ENCODE results near the gene PDXK. TPM values are rescaled to one million over a fixed set of nuclear protein-coding genes. Genes with fewer than 3 reads are reported as not detected.

Gene PDXK
- total RNA-seq, 1 donor from 2014 or later, result 63.8 TPM

DNA sequence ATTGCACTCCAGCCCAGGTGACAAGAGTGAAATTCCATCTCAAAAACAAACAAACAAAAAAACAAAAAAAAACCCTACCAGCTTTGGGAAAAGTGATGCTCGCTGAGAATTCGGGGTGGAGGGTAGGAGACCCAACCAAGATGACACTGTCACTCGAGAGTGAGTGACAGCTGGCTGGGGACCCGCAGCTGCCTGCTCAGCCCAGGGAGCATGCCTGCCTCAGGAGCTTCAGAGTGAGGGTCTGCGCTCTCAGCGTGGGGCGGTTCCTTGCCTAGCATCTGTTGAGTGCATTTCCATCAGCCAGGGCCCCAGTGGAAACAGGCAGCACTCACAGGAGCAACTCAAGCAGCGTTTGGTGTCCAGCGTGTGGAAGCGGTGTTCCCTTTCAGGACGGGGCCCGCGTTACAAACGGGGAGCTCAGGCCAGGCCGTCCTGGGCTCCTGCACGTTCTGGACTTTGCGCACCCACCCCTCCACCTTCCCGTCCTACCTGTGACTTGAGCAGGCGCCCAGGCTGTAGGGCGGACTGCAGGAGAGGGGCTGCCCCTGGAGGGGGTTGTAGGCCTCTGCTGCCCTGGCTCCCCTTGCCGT lies 51.2 kb downstream of the PDXK start:
- Mint-ChIP-seq H3K36me3 (ENCODE audit: unreplicated experiment) (peaks cover 5% of the 10 kb centered on the region), H3K9me3 (ENCODE audit: unreplicated experiment) (peaks cover 6% of the 10 kb centered on the region), H3K27ac (ENCODE audit: unreplicated experiment) (peak overlapping the region; percentile 48), H3K4me1 (ENCODE audit: low read depth, unreplicated experiment) (peaks cover 36% of the 10 kb centered on the region), H3K27me3 (ENCODE audit: unreplicated experiment) (peaks cover 10% of the 10 kb centered on the region), H3K4me3 (ENCODE audit: unreplicated experiment) (no peak overlapping the region)
- peak; percentile 46 for DNase-seq
- TF ChIP-seq, protein P1, sequence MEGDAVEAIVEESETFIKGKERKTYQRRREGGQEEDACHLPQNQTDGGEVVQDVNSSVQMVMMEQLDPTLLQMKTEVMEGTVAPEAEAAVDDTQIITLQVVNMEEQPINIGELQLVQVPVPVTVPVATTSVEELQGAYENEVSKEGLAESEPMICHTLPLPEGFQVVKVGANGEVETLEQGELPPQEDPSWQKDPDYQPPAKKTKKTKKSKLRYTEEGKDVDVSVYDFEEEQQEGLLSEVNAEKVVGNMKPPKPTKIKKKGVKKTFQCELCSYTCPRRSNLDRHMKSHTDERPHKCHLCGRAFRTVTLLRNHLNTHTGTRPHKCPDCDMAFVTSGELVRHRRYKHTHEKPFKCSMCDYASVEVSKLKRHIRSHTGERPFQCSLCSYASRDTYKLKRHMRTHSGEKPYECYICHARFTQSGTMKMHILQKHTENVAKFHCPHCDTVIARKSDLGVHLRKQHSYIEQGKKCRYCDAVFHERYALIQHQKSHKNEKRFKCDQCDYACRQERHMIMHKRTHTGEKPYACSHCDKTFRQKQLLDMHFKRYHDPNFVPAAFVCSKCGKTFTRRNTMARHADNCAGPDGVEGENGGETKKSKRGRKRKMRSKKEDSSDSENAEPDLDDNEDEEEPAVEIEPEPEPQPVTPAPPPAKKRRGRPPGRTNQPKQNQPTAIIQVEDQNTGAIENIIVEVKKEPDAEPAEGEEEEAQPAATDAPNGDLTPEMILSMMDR (IDR thresholded peaks at IDR 0.05; ENCODE audit: partially characterized antibody, unreplicated experiment), result no peak

DNA sequence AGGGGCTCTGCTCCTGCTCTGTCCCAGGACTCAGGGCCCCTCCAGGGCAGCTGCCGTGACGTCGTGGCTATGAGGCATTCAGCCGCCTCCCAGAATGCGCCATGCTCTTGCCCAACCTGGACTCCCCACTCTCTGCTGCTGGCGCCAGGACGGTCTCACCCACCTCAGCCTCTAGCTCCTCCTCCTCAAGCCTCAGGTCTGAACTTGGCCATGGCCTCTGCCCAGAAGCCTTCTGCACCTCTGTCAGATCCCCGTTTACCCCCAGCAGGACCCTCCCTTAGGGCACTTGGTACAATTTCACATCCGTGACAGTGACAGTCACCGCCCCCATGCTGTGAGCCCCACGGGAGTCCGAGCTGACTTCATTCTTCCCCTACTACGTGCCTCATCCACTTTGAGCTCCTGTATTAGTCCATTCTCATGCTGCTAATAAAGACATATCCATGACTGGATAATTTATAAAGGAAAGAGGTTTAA lies 52.3 kb downstream of the PDXK start:
- H3K4me1 Mint-ChIP-seq (ENCODE audit: low read depth, unreplicated experiment), result peaks cover 39% of the 10 kb centered on the region

DNA sequence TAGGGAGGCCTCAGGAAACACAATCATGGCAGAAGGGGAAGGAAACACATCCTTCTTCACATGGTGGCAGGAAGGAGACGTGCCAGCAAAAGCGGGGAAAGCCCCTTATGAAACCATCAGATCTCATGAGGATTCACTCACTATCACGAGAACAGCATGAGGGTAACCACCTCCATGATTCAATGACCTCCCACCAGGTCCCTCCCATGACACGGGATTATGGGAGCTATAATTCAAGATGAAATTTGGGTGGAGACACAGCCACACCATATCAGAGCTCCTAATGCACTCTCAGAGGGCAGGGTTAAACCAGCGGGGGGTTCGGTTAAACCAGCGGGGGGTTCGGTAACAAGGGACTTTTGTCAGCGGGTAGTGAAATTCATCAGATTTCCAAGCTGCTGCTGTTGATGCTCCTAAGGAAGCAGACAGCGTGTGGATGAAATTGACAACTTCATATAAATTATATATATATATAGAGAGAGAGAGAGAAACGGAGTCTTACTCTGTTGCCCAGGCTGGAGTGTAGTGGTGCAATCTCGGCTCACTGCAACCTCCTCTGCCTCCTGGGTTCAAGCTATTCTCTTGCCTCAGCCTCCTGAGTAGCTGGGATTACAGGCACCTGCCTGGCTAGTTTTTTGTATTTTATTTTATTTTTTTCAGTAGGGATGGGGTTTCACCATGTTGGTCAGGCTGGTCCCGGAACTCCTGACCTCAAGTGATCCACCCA lies 52.9 kb downstream of the PDXK start:
- Mint-ChIP-seq H3K4me1 (ENCODE audit: low read depth, unreplicated experiment) (peaks cover 35% of the 10 kb centered on the region), H3K36me3 (ENCODE audit: unreplicated experiment) (peaks cover 5% of the 10 kb centered on the region), H3K4me3 (ENCODE audit: unreplicated experiment) (peak overlapping the region; percentile 57), H3K27me3 (ENCODE audit: unreplicated experiment) (peaks cover 11% of the 10 kb centered on the region), H3K9me3 (ENCODE audit: unreplicated experiment) (peaks cover 6% of the 10 kb centered on the region), H3K27ac (ENCODE audit: unreplicated experiment) (peak overlapping the region; percentile 72)
- TF ChIP-seq, protein P1 (IDR thresholded peaks at IDR 0.05; ENCODE audit: partially characterized antibody, unreplicated experiment), result no peak
- no peak for DNase-seq

More for the DNA sequence above, 52.3 kb downstream of the PDXK start:
- Mint-ChIP-seq H3K36me3 (ENCODE audit: unreplicated experiment) (peaks cover 5% of the 10 kb centered on the region), H3K9me3 (ENCODE audit: unreplicated experiment) (peaks cover 6% of the 10 kb centered on the region), H3K4me3 (ENCODE audit: unreplicated experiment) (peak overlapping the region; percentile 57), H3K27me3 (ENCODE audit: unreplicated experiment) (peaks cover 13% of the 10 kb centered on the region), H3K27ac (ENCODE audit: unreplicated experiment) (peak overlapping the region; percentile 72)
- no peak for DNase-seq
- TF ChIP-seq, protein P1 (IDR thresholded peaks at IDR 0.05; ENCODE audit: partially characterized antibody, unreplicated experiment), result no peak

DNA sequence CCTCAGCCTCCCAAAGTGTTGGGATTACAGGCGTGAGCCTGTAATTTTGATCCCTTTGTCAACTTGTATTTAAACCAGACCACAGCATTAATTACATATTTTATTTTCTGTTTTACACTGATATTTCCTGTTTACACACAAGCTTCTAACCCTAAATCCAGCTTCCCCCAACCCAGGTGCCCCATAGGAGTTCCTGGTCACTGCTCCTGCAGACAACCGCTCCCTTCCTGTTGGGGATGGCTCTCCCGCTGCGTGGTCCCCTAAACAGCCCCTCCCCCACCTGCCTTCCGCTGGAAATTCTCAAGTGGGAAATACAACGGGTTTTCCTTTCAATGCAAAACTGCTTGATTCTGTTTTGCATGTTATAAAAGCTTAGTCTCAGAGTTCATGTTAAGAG lies 53.5 kb downstream of the PDXK start:
- TF ChIP-seq, protein P1 (IDR thresholded peaks at IDR 0.05; ENCODE audit: partially characterized antibody, unreplicated experiment), result no peak
- peaks cover 6% of the 10 kb centered on the region for H3K9me3 Mint-ChIP-seq (ENCODE audit: unreplicated experiment)
- H3K4me1 Mint-ChIP-seq (ENCODE audit: low read depth, unreplicated experiment), result peaks cover 30% of the 10 kb centered on the region
- no peak for DNase-seq
- peaks cover 5% of the 10 kb centered on the region for H3K36me3 Mint-ChIP-seq (ENCODE audit: unreplicated experiment)
- peak overlapping the region; percentile 28 for H3K27ac Mint-ChIP-seq (ENCODE audit: unreplicated experiment)
- peaks cover 9% of the 10 kb centered on the region for H3K27me3 Mint-ChIP-seq (ENCODE audit: unreplicated experiment)
- H3K4me3 Mint-ChIP-seq (ENCODE audit: unreplicated experiment), result no peak overlapping the region

DNA sequence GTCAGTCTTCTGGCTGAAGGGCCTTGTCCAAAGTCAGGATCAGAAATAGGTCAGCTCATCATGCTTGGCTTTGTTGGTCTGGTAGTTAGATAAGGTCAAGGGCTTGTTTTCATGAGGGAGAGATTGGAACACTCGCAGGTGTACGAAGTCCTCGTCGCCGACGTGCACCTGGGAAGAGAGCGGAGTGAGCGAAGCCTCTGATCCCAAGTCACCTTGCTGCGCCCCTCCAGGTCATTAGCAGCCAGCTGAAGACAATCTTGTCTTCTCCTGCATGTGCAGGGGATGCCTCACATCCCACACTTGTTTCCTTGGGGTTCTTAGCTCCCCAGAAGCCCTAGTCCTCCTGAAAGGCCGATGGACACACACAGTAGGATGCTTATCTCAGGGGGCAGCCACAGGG lies 55.2 kb downstream of the PDXK start:
- Mint-ChIP-seq H3K4me1 (ENCODE audit: low read depth, unreplicated experiment) (peaks cover 20% of the 10 kb centered on the region), H3K36me3 (ENCODE audit: unreplicated experiment) (peaks cover 5% of the 10 kb centered on the region), H3K27ac (ENCODE audit: unreplicated experiment) (no peak overlapping the region), H3K27me3 (ENCODE audit: unreplicated experiment) (peaks cover 10% of the 10 kb centered on the region), H3K4me3 (ENCODE audit: unreplicated experiment) (peak overlapping the region; percentile 40), H3K9me3 (ENCODE audit: unreplicated experiment) (peaks cover 4% of the 10 kb centered on the region)
- TF ChIP-seq, protein P1 (IDR thresholded peaks at IDR 0.05; ENCODE audit: partially characterized antibody, unreplicated experiment), result no peak
- no peak for DNase-seq
